ENCODE measurements around the gene PRKN.

DNA sequence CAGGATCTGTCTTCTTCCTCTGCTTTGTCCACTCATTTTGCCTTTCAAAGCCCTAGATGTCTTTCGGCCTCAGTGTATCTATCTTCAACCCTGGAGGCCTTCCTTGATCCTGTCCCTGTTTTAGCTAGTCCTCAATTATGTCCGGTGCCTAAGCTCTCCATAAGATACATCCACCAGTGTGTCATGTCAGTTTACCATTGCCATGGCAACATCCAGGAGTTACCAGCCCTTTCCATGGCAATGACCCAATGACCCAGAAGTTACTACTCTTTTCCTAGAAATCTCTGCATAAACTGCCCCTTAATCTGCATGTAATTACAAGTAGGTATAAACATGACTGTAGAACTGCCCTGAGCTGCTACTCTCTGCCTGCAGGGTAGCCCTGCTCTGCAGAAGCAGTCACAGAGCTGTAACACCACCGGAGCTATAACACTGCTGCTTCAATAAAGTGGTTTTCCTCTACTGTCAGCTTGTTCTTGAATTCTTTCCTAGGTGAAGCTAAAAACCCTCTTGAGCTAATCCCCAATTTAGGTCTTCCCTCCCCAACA lies 741.6 kb downstream of the PRKN start:
- TF ChIP-seq, protein P1, sequence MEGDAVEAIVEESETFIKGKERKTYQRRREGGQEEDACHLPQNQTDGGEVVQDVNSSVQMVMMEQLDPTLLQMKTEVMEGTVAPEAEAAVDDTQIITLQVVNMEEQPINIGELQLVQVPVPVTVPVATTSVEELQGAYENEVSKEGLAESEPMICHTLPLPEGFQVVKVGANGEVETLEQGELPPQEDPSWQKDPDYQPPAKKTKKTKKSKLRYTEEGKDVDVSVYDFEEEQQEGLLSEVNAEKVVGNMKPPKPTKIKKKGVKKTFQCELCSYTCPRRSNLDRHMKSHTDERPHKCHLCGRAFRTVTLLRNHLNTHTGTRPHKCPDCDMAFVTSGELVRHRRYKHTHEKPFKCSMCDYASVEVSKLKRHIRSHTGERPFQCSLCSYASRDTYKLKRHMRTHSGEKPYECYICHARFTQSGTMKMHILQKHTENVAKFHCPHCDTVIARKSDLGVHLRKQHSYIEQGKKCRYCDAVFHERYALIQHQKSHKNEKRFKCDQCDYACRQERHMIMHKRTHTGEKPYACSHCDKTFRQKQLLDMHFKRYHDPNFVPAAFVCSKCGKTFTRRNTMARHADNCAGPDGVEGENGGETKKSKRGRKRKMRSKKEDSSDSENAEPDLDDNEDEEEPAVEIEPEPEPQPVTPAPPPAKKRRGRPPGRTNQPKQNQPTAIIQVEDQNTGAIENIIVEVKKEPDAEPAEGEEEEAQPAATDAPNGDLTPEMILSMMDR (conservative IDR thresholded peaks at IDR 0.05): no peak
- no peak for TF ChIP-seq EZH2 (IDR thresholded peaks at IDR 0.05; ENCODE audit: low read depth)
